Calu3 (cell line): ENCODE measurements around the gene MAP7. TPM values are rescaled to one million over a fixed set of nuclear protein-coding genes. Genes with fewer than 3 reads are reported as not detected.

Experiments used
- BruUV-seq: library from RNA; stranded (reverse); fragments of 400-500 nt; replicated peaks from 2 replicates; lab custom pipeline; 2021; lab: Mats Ljungman, UMichigan
- CTCF ChIA-PET: fragments of 300-600 bp; sonication (Branson Sonifier 250); formaldehyde crosslinking; loops from one replicate; lab custom pipeline; 2022; ENCODE audit warnings: antibody characterized with exemption; lab: Charles Lee
- DNase-seq: peaks from one replicate; pipeline ENCODE4 v3.0.0; 2022
- H3K27ac Mint-ChIP-seq: one replicate; pipeline ENCODE4 v1.8.0; 2022; ENCODE audit warnings: mixed read lengths; ENCODE audit not compliant: unreplicated experiment
- H3K27me3 Mint-ChIP-seq: one replicate; pipeline ENCODE4 v1.8.0; 2022; ENCODE audit warnings: mixed read lengths; ENCODE audit not compliant: unreplicated experiment
- H3K36me3 Mint-ChIP-seq: one replicate; pipeline ENCODE4 v1.8.0; 2022; ENCODE audit warnings: mild to moderate bottlenecking, moderate library complexity, mixed read lengths; ENCODE audit not compliant: insufficient read depth, unreplicated experiment
- H3K4me1 Mint-ChIP-seq: one replicate; pipeline ENCODE4 v1.8.0; 2022; ENCODE audit warnings: mild to moderate bottlenecking, low read depth, mixed read lengths; ENCODE audit not compliant: unreplicated experiment
- H3K4me3 Mint-ChIP-seq: one replicate; pipeline ENCODE4 v1.8.0; 2022; ENCODE audit warnings: mild to moderate bottlenecking, low read depth, moderate library complexity, mixed read lengths; ENCODE audit not compliant: unreplicated experiment
- H3K9me3 Mint-ChIP-seq: one replicate; pipeline ENCODE4 v1.8.0; 2022; ENCODE audit warnings: low read depth, mixed read lengths; ENCODE audit not compliant: unreplicated experiment
- CTCF ChIP-seq: fragments of 200-600 bp; IDR thresholded peaks from one replicate; pipeline ENCODE4 v1.8.0; 2022; ENCODE audit warnings: antibody characterized with exemption; ENCODE audit not compliant: unreplicated experiment
- intact Hi-C: fragments of 100-400 bp; cut with micrococcal nuclease; formaldehyde crosslinking; loops from one replicate; pipeline ENCODE4 v1.10.0; 2022; ENCODE audit not compliant: unreplicated experiment
- total RNA-seq: library from RNA; stranded (reverse); gene quantifications from 2 replicates; pipeline ENCODE4 v1.2.3, GENCODE V29; 2022

The MAP7 gene
- total RNA-seq, 1 experiment from 2014 or later = 30.1 TPM

- H3K4me1 Mint-ChIP-seq = no peaks in the 10 kb centered on the region
- no peak overlapping the region for H3K27ac Mint-ChIP-seq
- no peaks in the 10 kb centered on the region for H3K27me3 Mint-ChIP-seq
- TF ChIP-seq CTCF = no peak
- DNase-seq = no peak
- intact Hi-C loops = no loop called here
- CTCF ChIA-PET = no interaction called here
- peaks cover 10% of the 10 kb centered on the region for H3K36me3 Mint-ChIP-seq
- no peak overlapping the region for H3K4me3 Mint-ChIP-seq
- BruUV-seq = no TSS peak
- no peaks in the 10 kb centered on the region for H3K9me3 Mint-ChIP-seq
Measured at GRCh38 chr6:136579800-136580199, 29.6 kb upstream of the MAP7 start.

DNA sequence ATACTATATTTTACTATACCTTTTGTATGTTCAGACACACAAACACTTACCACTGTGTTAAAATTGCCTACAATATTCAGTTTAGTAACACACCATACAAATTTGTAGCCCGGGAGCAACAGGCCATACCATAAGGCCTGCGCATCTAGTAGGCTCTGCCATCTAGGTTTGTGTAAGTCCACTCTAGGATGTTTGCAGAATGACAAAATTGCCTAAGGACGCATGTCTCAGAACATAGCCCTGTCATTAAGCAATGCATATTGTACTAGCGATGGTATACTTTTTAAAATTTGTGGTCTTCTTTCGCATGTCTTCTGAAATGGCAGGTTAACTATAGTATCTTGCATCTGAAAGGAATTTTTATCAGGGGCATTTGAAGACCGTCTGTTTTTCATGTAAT is 26.6 kb upstream of the MAP7 start:
- BruUV-seq = no TSS peak
- peaks cover 7% of the 10 kb centered on the region for H3K36me3 Mint-ChIP-seq

GRCh38 chr6:136571496-136571895 is 21.3 kb upstream of the MAP7 start:
- no TSS peak for BruUV-seq
- no peaks in the 10 kb centered on the region for H3K27me3 Mint-ChIP-seq
- no peaks in the 10 kb centered on the region for H3K36me3 Mint-ChIP-seq
- DNase-seq = no peak
- CTCF ChIA-PET = no interaction called here
- peaks cover 14% of the 10 kb centered on the region for H3K9me3 Mint-ChIP-seq
- intact Hi-C loops = no loop called here
- TF ChIP-seq CTCF = no peak
- peaks cover 16% of the 10 kb centered on the region for H3K4me1 Mint-ChIP-seq
- no peak overlapping the region for H3K27ac Mint-ChIP-seq
- H3K4me3 Mint-ChIP-seq = no peak overlapping the region

More for the DNA sequence above, 26.6 kb upstream of the MAP7 start:
- peaks cover 4% of the 10 kb centered on the region for H3K9me3 Mint-ChIP-seq
- CTCF ChIA-PET = no interaction called here
- no peak overlapping the region for H3K27ac Mint-ChIP-seq
- no peaks in the 10 kb centered on the region for H3K4me1 Mint-ChIP-seq
- no peak for DNase-seq
- H3K27me3 Mint-ChIP-seq = no peaks in the 10 kb centered on the region
- intact Hi-C loops = no loop called here
- H3K4me3 Mint-ChIP-seq = no peak overlapping the region
- no peak for TF ChIP-seq CTCF

DNA sequence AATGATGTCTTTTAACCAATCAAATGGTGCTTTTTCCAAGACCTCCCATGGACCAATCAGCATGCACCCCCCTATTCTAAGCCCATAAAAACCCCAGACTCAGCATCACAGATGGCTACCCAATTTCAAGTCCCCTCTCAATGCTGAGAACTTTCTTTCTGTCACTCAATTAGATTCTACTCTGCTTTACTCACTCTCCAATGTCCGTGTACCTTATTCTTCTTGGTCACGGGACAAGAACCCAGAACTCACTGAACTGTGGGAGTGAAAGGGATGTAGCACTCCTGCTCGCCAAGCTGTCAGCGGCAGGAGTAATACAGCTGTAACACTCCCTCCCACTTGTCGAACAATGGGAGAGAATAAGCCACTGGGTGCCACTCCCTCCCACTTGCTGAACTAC is 20.8 kb upstream of the MAP7 start:
- Mint-ChIP-seq H3K27me3 (no peaks in the 10 kb centered on the region), H3K27ac (no peak overlapping the region), H3K4me1 (peaks cover 20% of the 10 kb centered on the region), H3K4me3 (no peak overlapping the region), H3K36me3 (no peaks in the 10 kb centered on the region), H3K9me3 (peaks cover 14% of the 10 kb centered on the region)
- TF ChIP-seq CTCF = no peak
- BruUV-seq = no TSS peak
- no peak for DNase-seq
- CTCF ChIA-PET = no interaction called here
- intact Hi-C loops = no loop called here
